ENCODE results near the gene PSPN.

Gene PSPN, protein sequence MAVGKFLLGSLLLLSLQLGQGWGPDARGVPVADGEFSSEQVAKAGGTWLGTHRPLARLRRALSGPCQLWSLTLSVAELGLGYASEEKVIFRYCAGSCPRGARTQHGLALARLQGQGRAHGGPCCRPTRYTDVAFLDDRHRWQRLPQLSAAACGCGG

DNA sequence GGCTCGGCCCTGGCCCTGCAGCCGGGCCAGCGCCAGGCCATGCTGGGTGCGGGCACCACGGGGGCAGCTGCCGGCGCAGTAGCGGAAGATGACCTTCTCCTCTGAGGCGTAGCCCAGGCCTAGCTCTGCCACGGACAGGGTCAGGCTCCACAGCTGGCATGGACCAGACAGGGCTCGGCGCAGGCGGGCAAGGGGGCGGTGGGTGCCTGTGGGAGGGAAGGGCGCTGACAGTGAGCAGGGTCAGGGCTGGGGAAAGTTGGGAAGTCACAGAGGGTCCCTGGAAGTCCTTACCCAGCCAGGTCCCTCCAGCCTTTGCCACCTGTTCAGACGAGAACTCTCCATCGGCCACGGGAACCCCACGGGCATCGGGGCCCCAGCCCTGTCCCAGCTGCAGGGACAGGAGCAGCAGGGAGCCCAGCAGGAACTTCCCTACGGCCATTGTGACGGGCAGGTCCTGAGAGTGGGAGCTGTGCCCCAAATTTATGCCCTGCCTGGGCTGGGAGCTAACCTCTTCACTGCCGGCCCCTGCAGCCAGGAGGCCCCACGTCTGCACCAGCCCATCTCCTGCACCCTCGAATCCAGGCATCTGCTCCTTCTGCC is at the start of gene PSPN:
Gene PSPN, minus strand, starts transcription at position 523 of the 600 bp plus-strand sequence. Its CDS starts 84 bp downstream, at position 439.
- DNase-seq: no peak

DNA sequence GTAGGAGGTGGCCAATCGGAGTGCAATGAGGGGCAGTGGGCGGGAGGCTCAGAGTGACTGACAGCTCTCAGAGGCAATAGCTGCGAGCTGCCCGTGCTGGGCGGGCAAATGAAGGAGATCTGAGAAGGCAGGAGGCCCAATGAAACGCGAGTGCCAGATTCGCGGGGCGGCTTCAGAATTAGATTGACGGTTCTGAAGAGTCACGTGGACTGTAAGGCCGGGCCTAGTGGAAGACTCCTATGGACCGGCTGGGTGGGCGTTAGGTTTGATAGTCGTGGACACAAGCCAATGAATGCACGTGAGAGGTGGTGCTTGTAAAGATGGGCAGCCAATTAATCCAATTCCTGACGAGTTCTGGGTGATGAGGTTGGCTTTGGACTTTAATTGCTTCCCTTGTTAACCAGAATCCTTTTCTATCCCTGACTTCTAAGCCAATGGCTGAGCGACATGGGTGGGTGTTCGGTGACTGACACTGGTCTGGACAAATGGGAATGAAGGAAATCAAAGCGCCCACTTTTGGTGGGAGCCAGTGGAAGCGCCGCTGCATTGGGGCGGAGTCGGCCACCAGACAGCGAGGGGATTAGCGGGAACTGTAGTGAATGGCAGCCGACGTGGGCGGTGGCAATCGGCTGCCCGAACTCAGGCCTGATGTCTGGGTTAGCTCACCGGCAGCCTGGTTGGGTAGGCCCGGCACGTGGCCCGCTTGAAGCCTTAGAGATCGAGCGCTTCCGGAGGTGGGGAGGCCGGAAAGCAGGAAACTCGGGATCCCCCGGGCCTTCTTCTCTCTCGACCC is 49.4 kb upstream of the PSPN start:
- peak; percentile 100 for DNase-seq

DNA sequence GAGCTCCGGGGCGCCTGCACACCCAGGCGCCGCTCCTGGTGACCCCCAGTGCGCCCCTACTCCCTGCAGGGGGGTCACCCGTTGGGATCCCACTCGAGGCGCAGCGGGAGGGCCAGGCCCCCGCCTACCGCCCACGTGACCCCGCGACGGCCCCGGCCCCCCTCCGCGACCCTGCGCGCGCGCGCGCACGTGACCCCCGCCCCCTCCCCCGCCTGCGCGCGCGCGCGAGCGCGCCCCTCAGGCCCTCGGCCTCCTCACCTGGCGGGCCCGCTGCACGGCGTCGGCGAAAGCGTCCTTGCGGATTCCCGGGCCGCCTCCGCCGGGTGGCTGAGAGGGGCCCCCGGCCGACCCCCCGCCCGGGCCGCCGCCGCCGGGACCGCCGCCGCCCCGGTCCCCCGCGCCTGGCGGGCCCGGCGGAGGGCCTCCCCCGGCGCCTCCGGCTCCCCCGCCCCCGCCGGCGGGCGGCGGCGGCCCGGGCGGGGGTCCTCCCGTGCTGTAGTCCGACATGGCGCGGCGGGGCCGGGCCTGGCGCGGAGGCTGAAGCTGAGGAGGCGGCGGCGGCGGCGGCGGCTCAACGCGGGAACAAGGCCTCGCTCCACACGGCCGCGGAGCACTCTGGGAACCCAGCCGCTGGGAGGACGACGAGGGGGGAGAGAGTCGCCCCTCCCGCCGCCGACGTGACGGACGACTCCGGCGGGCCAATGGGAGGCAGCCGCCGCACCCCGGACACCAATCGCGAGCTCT is 48.6 kb upstream of the PSPN start, which contains the start of gene KHSRP:
Gene KHSRP, minus strand, starts transcription at position 617 of the 744 bp plus-strand sequence. Its CDS starts 110 bp downstream, at position 507.
- DNase-seq: no peak

DNA sequence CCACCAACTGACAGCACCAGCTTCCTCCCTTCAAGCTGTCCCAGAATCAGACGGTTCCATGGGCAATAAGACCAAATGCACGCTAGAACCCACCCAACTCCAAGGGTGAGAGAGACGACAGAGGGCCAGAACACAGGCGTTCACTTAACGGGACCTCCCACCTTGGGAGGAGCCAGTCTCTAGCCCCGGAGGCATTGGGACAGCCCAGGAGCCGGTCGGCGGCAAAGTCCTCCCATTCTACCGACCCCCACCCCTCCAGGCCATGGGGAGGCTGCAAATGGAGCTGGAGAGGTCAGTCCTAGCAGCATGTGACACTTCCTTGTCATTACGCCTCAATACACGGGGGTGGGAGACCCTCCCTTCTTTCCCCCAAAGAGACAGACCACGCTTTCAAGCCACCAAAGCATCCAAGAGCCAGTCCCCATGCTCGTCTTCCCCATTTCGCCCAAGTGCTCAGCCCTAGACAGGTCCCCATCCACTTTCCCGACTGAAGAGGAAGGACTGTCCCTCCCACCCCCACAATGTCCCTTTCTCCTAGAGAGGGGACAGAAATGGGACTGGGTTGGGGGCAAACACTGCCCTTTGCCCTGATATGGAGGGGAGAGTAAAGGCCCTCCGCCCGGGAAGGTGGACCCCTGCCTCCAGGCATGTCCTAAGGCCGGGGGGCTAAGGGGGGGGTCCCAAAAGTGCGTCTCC is 47.9 kb upstream of the PSPN start:
- DNase-seq: no peak

DNA sequence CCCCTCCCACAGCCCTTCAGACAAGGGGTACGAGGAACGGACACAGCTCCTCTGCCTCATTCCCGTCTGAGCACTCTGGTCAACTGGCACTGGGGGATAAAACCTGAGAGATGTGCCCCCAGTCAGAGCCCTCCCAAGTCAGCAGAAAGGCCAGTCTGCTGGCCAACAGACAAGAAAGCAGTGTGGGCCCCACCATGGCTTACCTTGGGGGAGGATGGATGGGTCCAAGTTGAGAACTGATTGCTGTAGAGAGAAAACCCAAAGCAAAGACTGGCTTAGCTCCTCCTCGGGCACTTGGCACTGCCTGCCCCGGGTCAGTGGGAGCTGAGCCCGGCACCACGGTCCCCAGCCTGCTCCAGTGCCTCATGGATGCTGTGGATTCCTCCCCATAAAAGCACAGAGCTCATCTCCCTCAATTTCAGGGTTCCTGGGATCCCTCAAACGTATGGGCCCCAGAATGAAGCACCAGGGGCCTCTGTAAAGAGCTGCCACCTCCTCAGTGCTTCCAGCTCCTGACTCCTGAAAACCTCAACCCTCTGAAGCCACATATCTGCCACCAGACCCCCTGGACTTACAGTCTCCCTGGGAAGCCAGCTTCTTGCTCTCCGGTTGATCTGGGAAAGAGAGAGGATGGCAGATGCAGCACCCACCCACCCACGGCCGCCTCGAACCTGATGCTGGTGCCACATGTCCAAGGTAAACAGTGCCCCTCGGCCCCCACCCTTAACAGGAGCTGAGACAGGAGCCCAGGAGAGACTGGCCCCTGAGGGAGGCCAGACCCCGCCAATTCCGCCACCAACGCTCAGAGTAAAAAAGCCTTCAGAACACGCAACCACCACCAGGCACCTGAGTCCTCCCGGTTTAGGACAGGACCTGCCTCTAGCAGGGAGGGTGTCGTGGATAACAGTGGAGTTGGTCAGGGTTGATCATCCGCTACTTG is 45.6 kb upstream of the PSPN start:
- no peak for DNase-seq

DNA sequence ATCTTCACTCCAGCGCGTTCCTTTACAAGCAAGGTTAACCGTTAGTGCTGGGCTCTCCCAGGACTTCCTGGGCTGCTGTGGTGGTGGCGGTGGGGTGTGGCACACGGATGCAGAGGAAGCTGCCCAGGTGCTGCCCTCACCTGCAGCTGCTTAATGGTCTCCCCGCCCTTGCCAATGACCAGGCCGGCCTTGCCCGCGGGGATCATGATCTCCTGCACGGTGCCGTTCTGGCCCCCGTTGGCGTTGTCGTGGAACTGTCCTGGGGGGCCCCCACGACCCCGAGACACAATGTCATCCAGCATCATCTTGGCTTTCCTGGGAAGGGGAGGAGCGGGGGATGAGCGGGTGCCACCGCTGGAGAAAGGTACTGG is 42.8 kb upstream of the PSPN start:
- DNase-seq: no peak

DNA sequence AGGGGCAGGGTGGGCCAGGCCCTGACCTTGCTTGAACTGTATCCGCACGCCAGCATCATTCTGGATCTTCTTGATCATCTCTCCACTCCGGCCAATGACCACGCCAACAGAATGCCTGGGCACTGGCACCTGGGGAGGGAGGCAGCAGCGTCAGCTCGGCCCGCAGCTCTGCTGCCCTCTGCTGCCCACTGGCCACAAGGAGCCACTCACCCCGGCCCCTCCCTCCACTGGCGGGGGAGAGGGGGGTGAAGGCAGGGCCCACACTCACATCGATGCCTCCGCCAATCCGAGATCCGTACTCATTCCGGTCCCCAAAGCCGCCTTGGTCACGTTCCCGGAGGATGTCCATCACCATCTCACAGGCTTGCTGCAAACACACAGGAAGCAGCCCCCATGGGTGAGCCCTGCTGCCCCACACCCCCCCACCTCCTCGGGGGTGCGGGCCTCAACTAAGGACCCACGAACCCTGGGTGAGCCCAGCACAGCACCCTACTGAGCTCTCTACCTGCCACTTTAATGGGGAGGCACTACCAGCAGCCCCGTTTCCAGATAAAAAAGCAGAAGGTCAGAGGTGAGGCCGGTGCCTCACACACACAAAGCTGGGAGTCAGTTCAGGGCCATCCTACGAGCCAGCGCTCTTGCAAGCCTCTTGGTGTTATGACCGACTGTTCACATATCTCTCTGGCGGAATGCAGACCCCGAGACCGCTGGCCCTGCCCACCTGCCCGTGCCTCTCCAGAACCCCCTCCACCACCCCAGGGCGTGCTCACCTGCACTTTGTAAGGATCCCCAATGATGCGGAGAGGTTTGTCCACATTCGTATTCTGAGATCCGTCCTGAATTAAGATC is 42.2 kb upstream of the PSPN start:
- DNase-seq: no peak

DNA sequence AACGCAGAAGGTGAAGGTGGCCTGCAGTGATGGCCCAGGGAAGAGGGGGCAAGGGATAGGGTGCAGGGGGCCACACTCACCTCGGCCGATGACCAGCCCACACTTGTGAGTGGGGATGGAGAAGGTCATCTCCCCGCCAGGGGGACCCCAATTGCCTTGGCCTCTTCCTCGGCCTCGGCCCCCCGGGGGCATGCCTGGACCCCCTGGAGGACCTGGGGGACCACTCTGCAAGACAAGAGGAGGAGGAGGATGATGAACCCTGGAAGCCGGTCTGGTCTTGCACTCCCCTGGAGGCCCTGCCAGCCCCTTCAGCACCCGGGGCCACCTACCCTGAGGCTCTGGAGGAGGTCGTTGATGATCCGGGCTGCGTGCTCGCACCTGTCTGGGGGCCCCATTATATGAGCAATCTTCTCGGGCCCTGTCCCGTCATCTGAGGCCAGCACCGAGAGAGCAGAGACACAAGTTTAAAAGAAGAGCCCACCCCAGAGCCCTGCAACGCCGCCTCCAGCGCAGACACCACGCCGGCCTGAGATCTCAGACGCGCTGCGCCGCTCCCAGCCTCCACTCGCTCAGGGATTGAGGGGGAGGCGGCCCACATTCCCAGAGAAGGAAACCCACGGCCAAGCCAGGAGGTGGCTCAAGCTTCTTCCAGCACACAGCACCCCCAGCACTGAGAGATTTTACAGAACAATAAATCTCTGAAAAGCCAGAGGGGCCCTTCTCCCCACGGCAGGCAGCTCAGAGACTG is 41.1 kb upstream of the PSPN start:
- DNase-seq: no peak

DNA sequence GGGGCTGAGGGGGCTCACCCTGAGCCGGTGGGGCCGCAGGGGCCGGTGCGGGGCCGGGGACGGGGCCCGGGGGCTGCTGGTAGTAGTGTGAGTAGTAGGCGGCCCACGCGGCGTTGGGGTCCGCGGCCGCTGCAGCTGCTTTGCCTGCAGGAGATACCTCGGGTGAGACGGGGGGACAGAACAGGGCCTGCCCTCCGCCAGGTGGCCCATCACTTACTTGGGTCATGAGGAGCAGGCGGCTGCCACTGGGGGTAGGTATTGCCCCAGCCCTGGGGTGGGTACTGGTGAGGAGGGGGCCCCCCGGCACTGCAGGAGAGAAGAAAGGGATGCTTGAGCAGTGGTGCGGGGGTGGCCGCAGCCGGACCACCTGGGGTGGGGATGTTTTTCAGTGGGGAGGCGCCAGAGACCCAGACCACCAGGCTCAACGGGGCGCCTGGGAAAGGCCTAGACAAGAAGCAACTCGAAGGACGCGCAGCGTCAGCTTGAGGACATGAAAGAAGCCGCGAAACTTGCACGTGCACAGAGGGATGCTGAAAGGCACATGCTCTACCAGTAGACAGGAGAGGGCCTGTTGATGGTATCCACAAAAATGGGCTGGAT is 40.0 kb upstream of the PSPN start:
- DNase-seq: no peak

DNA sequence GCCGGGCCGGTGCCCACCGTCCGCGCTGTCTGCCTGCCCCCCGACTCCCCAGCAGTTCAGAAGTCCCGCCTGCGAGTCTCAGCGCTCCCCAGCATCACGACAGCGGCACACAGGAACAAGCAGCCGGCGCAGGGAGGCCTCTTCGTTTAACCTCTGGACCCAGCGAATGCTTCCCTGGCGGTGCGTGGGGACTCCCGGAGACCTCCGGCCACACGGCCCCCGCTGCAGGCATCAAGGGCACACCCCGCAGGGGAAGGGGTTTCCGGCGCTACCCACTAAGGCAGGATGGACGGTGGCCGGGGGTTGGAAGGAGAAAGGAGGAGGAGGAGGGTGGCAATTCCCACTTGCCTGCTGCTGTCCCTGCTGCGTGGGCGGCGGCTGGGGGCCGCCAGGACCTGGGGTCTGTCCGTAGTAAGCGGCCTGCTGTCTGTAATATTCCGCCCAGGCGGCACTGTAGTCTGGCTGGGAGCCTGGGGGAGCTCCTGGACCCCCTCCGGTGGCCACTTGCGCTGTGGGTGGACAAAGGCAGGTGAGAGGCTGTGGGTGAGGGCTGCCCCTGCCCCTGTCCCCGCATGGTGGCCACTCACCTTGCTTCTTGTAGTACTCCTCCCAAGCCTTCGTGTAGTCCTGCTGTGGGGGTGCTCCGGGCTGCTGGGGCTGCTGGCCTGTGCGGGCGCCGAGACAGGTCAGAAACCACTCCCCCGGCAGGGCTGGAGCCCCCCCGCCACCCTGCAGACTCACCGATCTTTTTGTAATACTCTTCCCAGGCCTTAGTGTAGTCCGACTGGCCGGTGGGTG is 39.3 kb upstream of the PSPN start:
- DNase-seq: no peak

DNA sequence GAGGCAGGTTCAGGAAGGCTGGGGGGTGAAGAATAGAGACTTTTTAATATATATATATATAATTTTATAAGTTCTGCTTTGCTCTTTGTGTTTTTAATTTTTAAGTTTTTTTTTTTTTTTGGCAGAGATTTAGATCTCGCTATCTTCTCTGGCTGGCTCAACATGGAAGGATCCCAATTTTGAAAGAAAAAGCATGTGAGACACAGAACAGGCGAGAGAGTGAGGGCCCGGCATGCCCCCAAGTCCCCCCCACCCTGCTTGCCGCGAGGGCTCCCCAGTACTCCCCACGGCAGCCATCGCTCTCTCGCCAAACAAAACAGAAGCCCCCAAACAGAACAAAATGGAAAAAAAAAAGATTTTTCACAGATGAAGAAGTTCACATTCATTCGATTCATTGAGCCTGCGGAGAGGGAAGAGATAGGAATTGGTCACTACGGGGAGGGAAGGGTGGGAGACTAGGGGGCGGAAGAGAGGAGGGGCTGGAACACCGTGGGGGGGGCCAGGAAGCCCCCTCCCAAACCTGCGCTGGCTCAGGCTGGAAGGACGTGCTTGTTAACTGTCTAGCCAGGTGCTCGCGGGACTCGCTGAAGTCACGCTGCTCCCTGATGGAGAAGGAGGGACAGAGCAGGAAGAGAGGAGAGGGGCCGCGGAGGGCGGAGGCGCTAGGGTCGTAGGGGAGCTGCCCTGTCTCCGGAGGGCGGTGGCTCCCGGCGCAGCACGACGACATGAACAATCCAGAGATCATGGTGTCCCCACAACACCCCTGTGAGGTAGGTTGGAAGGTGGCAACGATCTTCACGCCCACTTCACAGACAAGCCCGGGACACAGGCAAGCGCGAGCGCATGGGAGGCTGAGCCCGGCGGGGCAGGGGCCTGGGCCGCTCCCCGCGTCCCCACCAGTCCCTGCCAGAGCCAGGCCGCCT is 38.2 kb upstream of the PSPN start:
- no peak for DNase-seq

DNA sequence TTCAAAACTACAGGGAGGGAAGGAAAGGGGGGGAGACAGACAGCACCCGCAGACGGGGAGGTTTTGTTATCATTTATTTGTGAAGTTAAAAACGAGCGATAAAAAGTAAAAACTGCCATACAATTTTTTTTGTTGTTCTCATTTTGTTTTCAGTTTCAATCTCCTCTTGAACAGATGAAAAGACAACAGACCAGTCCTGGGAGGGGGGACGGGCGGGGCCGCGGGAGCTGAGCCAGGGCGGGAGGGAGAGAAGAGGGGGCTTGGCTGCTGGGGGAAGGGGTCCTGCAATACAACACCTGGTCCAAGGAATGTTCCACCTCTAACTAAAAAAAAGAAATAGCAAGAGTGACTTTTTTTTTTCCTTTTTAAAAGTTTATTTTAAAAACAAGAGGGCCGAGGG is 37.6 kb upstream of the PSPN start:
- DNase-seq: no peak

DNA sequence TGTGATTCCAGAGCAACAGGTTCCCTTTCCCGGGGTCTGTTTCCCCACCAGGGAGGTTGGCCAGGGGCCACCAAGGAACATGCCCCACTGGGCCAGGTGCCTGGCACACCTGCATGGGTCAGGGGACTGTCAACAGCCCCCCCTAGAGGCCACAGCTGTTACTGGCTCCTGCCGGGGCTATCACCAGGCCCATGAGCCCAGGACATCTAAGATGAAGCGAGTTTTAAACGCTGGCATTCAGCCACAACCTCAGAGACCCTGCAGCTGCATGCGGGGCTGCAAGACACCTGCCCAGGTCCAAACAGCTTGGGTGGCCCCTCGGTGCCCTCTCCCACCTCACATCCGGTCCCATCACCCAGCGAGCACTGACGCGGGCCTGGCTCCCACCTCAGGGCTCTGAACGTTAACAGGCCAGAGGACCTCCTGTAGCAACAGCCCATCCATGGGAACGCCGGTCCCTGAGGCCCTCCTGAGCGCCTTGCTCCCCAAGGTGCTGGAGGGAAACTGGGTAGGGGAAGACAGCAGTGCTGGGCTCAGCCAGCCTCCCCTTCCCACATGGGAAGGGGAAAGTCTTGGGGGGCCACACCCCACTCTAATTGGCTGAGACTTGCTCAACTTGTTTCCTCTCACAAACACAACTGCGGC is 36.8 kb upstream of the PSPN start:
- DNase-seq: no peak

DNA sequence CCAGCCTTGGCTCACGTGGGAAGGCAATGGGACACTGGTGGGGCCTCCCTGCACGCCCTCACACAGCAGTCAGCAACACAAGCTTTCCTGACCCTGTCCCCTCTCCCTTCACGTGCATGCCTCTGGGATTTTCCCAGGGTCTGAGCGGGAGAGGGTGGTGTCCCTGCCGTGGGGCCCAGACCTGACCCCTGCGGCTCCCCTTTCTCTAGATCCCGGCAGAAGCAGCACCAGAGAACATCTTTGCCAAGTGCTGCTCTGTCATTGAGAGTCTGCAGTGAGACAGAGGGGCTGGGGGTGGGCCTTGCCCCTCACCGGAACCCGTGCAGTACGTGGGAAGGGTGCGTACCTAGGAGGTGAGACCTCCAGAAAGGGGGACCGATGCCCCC is 36.3 kb upstream of the PSPN start:
- no peak for DNase-seq

DNA sequence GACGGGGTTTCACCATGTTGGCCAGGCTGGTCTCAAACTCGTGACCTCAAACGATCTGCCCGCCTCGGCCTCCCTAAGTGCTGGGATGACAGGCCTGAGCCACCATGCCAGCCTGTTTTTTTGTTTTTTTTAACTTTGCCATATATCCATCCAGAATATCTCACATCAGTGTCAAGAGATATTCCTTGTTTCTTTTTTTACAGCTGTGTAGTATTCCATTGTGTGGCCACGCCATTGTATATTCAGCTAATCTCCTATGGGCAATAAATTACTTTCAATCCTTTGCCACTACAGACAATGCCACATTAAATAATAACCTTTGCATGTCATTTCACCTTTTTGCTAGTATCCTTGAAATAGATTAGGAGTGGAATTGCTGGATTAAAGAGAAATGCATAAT is 33.6 kb upstream of the PSPN start:
- no peak for DNase-seq

DNA sequence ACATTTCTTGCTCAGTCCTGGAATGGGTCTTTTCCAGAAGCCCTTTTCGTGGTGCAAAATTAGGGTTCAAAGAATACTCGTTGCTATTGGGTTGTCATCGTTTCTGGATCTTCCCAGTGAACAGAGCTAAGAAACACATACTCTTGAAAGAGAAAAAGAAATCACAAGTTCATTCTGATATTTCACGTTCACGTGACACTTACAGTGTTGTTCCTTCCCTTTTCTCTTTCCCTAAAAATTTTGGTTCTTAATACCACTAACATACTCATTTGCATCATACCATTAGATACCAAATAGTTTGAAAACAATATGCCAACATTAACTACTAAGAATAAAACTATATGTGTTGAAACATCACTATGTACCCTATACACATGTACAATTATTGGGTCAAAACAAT is 30.7 kb upstream of the PSPN start:
- no peak for DNase-seq

Measured in NCI-H1436 treated with DMSO at 0.1 percent for 48 hours (cell line).